ENCODE results near the gene BCCIP. TPM values are rescaled to one million over a fixed set of nuclear protein-coding genes. Genes with fewer than 3 reads are reported as not detected.

The BCCIP gene
- total RNA-seq, 1 experiment from 2014 or later: 102 TPM

DNA sequence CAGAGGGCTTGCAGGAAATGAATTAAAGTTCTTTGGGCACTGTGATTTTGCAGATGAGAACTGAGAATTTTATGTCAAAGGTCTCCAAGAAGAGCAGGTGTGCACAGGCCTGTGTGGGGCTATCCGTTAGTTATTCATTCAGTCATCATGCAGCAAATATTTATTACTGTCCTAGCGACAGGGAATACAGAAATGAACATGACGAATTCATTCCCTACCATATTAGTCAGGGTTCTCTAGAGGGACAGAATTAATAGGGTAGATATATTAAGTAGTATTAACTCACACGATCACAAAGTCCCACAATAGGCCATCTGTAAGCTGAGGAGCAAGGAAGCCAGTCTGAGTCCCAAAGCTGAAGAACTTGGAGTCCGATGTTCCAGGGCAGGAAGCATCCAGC lies 44.8 kb upstream of the BCCIP start (continued):
- TF ChIP-seq FOXP4 (CRISPR knock-in tag; IDR thresholded peaks at IDR 0.05) (no peak), NFATC4 (CRISPR knock-in tag; IDR thresholded peaks at IDR 0.05) (no peak), AFF4 (CRISPR knock-in tag; IDR thresholded peaks at IDR 0.05; ENCODE audit: borderline replicate concordance) (no peak), USF1 (CRISPR knock-in tag; IDR thresholded peaks at IDR 0.05) (no peak), GTF2I (CRISPR knock-in tag; conservative IDR thresholded peaks at IDR 0.05) (no peak), CREM (CRISPR knock-in tag; IDR thresholded peaks at IDR 0.05) (no peak), NR3C1 (CRISPR knock-in tag; conservative IDR thresholded peaks at IDR 0.05; ENCODE audit: low read depth) (no peak)

- Mint-ChIP-seq H3K4me3 (no peak overlapping the region), H3K36me3 (no peaks in the 10 kb centered on the region), H3K4me1 (no peaks in the 10 kb centered on the region), H3K27ac (no peak overlapping the region), H3K9me3 (peaks cover 18% of the 10 kb centered on the region), H3K27me3 (ENCODE audit: low read depth) (peaks cover 2% of the 10 kb centered on the region; the same call in 1 of the 2 replicates)
- POLR2A ChIA-PET: no interaction called here
- no peak for ATAC-seq
- CTCF ChIA-PET: no interaction called here
- DNase-seq (ENCODE audit: low spot score): no peak
- TF ChIP-seq, protein P1, sequence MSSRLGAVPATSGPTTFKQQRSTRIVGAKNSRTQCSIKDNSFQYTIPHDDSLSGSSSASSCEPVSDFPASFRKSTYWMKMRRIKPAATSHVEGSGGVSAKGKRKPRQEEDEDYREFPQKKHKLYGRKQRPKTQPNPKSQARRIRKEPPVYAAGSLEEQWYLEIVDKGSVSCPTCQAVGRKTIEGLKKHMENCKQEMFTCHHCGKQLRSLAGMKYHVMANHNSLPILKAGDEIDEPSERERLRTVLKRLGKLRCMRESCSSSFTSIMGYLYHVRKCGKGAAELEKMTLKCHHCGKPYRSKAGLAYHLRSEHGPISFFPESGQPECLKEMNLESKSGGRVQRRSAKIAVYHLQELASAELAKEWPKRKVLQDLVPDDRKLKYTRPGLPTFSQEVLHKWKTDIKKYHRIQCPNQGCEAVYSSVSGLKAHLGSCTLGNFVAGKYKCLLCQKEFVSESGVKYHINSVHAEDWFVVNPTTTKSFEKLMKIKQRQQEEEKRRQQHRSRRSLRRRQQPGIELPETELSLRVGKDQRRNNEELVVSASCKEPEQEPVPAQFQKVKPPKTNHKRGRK (CRISPR knock-in tag; IDR thresholded peaks at IDR 0.05; ENCODE audit: borderline replicate concordance): no peak
- TF ChIP-seq, protein P2, sequence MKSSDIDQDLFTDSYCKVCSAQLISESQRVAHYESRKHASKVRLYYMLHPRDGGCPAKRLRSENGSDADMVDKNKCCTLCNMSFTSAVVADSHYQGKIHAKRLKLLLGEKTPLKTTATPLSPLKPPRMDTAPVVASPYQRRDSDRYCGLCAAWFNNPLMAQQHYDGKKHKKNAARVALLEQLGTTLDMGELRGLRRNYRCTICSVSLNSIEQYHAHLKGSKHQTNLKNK (CRISPR knock-in tag; IDR thresholded peaks at IDR 0.05): no peak
- TF ChIP-seq HMGA2 (CRISPR knock-in tag; IDR thresholded peaks at IDR 0.05) (no peak), OVOL2 (CRISPR knock-in tag; IDR thresholded peaks at IDR 0.05; ENCODE audit: borderline replicate concordance) (no peak), JAZF1 (CRISPR knock-in tag; IDR thresholded peaks at IDR 0.05) (no peak), ATF1 (CRISPR knock-in tag; IDR thresholded peaks at IDR 0.05) (no peak)
- TF ChIP-seq, protein P3, sequence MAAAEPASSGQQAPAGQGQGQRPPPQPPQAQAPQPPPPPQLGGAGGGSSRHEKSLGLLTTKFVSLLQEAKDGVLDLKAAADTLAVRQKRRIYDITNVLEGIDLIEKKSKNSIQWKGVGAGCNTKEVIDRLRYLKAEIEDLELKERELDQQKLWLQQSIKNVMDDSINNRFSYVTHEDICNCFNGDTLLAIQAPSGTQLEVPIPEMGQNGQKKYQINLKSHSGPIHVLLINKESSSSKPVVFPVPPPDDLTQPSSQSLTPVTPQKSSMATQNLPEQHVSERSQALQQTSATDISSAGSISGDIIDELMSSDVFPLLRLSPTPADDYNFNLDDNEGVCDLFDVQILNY (CRISPR knock-in tag; IDR thresholded peaks at IDR 0.05): no peak
Observed at GRCh38 chr10:125779403-125780327, 43.7 kb upstream of the BCCIP start.

Measured in WTC11 (cell line).